CD4-positive, alpha-beta T cell treated with Interleukin-12 subunit alpha and Interleukin-12 subunit beta, for 1 hour (primary cell): ENCODE results near the gene CATSPER1.

Experiments
- DNase-seq: peaks from one replicate; pipeline ENCODE4 v3.0.0-alpha.2; 2020

Gene CATSPER1

GRCh38 chr11:65992056-65992455 is 34.2 kb downstream of the CATSPER1 start:
- no peak for DNase-seq

- DNase-seq: peak; percentile 95
Measured at GRCh38 chr11:65988791-65989592, 37.3 kb downstream of the CATSPER1 start.

- DNase-seq: no peak
Measured at GRCh38 chr11:65987336-65987735, 38.9 kb downstream of the CATSPER1 start.

DNA sequence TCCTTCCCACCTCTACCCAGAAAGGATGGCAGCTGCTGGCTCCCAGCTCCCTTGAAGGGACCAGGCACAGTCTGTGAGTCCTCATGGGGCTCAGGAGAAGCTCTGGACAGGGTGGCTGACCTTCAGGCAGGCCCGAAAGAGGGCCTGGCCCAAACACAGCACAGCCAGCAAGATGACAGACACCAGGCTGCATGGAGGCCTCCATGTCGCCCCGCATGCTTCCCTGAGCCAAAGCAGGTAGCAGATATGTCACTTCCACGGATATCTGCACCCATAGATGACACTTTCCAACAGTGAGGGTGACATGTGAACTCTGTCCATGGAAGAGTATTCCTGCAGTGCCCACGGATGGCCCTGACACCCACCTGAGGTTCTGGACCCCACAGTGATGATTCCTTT is 42.7 kb downstream of the CATSPER1 start:
- no peak for DNase-seq

- no peak for DNase-seq
Measured at GRCh38 chr11:65982824-65983588, 43.3 kb downstream of the CATSPER1 start.

GRCh38 chr11:65981972-65982823 is 44.1 kb downstream of the CATSPER1 start:
- DNase-seq: no peak

DNA sequence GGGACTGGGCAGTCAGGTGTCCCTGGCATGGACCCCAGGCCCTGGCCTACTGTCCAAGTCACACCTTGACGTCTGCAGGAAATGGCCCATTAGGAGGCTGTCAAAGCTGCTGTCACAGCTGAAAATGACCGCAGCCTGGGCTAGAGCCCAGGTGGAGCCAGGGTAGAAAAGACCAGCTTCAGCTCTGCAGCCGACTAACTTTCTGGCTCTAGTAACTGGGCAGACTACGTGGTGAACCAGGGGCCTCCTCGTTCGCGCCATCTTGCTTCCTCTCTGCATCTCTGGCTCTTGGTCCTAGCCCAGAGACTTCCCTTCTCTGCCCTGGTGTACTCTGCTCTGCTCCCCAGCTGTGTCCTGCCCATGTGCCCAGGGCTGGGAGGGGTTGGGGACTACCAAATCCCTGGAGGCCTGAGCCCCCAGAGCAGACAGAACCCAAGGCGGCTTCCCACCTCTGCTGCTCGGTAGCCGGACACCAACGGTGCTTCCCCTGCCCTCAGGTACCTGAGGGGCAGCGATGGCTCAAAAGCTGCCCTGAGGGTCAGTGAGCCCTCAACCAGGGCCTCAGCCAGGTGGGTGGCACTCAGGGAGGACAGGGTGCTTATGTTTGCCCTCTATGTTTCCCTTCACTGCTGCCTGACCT is 45.1 kb downstream of the CATSPER1 start:
- DNase-seq: no peak

DNA sequence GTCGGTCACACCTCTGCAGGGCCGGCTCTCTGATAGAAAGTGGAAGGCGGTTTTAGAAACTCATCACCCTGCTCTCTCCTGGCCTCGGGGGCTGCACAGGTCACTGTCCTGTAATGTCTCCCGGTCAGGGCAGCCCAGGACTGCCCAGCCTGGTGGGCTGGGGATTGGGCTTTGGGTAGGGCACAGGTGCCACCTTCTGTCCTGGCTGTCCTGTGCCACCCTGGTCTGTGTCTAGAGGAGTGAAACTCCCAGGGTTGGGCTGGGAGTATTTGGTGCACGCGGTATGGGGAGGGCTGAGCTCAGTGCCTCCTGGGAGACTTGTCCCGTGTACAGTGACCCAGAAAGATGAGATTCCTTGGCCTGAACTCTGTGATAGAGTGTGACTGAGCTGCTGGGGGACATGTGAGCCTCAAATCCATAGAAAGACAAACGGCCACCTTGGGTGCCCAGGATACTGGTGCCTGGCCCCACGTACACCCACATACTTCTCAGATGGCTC is 47.0 kb downstream of the CATSPER1 start:
- DNase-seq: no peak

DNA sequence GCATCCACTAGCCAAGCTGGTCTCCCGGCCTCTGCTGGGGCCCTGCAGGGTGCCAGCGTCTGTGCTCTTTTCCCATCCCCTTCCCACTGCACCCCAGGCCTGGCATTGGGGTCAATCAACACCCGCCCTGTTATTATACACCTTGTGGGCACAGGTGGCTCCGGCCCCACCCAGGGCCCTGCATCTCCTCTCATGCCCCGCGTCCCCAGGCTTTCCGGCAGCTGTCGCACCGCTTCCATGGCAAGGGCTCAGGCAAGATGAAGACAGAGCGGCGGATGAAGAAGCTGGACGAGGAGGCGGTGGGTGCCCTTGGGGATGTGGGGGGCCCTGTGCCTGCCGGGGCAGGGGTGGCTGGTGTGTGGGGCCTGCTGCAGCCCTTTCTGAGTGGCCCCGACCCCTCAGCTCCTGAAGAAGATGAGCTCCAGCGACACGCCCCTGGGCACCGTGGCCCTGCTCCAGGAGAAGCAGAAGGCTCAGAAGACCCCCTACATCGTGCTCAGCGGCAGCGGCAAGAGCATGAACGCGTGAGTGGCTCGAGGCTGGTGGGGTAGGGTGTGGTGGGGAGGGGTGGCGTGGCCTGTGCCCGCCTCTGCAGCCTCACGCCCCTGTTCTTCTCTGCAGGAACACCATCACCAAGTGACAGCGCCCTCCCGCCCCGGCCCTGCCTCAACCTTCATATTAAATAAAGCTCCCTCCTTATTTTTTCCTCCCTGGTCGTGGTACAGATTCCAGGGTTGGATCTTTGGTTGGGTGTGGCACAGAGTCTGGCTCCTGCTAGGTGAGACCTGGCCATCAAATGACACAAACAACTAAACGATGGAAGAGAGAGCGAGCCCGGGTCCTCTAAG is 47.7 kb downstream of the CATSPER1 start:
- no peak for DNase-seq

DNA sequence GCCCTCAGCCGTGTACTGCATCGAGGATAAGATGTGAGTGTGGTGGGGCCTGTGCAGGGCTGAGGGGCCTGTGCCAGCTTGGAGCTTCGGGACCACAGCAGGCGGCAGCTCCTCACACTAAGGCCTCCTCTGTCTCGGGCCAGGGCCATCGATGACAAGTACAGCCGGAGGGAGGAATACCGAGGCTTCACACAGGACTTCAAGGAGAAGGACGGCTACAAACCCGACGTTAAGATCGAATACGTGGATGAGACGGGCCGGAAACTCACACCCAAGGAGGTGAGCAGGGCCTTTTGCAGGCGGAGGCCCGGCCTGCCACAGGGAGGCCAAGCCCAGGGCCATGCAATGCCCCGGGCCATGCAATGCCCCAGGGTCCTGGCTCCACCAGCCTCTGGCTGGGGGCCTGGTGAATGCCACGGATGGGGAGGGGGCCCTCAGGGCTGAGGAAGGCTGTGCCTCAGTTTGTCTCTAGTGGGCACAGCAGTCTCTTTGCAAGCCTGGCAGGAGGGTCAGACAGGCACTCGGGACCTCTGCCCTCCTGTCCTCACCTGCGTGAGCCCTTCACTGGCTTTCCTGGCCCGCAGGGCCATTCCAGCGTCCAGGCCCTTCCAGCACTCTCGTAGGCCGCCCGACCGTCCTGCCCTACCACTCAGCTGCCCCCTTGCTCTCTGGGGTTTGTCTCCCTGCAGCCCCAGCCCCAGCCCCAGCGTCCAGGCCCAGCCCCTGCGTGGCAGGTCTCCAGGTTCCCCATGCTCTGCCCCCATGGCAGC is 48.5 kb downstream of the CATSPER1 start:
- no peak for DNase-seq

GRCh38 chr11:65976216-65977176 is 49.8 kb downstream of the CATSPER1 start:
- DNase-seq: no peak

GRCh38 chr11:65975771-65976170 is 50.5 kb downstream of the CATSPER1 start:
- DNase-seq: no peak

GRCh38 chr11:65973439-65974110 is 52.7 kb downstream of the CATSPER1 start:
- no peak for DNase-seq

DNA sequence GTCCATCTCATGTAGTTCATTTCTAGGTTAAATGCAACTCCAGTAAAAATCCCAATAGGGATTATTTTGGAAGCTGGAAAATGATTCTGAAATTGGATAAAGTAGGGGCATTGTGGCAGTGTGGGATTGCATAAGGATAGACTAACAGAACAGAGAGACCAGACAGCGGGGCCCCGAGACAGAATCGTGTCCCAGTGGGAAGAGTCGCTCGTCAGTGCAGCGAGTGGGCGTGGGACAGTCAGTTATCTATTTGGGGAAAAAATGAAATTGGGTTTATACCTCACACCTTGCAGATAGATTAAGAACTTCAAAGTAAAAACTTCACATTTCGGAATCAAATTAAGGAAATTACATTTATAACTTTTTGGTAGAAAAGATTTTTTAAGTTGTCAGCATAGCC is 54.2 kb downstream of the CATSPER1 start:
- no peak for DNase-seq

GRCh38 chr11:65968600-65969482 is 57.4 kb downstream of the CATSPER1 start:
- no peak for DNase-seq

GRCh38 chr11:65967329-65967934 is 58.8 kb downstream of the CATSPER1 start:
- no peak for DNase-seq
